Measurements from ENCODE around the gene CDK13.

CDK13 gene

DNA sequence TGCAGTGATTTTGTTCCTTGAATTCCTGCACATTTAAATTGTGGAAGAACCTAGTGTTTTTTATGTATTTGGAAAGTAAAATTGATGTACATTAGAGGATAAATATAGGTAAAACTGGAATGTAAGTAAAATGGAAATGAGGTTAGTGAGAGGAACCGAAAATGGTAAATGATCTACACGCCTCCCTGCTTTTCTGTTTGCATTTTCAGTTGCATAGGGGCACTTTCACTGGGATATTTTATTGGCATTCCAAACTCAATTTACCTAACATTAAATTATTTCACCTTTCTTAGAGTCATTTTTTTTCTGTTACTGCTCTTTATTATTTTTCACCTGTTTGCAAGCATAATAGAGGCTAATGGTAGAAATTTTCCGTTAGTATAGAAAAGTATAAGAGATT lies 8.0 kb downstream of the CDK13 start:
- no peak overlapping the region for H3K4me3 ChIP-seq (ENCODE audit: low read length)
- no peak for DNase-seq (ENCODE audit: low read depth)
- TF ChIP-seq, protein P1, sequence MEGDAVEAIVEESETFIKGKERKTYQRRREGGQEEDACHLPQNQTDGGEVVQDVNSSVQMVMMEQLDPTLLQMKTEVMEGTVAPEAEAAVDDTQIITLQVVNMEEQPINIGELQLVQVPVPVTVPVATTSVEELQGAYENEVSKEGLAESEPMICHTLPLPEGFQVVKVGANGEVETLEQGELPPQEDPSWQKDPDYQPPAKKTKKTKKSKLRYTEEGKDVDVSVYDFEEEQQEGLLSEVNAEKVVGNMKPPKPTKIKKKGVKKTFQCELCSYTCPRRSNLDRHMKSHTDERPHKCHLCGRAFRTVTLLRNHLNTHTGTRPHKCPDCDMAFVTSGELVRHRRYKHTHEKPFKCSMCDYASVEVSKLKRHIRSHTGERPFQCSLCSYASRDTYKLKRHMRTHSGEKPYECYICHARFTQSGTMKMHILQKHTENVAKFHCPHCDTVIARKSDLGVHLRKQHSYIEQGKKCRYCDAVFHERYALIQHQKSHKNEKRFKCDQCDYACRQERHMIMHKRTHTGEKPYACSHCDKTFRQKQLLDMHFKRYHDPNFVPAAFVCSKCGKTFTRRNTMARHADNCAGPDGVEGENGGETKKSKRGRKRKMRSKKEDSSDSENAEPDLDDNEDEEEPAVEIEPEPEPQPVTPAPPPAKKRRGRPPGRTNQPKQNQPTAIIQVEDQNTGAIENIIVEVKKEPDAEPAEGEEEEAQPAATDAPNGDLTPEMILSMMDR (conservative IDR thresholded peaks at IDR 0.05; ENCODE audit: low read depth, low read length): no peak

GRCh38 chr7:39967406-39968161 lies 17.5 kb downstream of the CDK13 start:
- no peak for DNase-seq (ENCODE audit: low read depth)
- H3K4me3 ChIP-seq (ENCODE audit: low read length): no peak overlapping the region
- TF ChIP-seq, protein P1 (conservative IDR thresholded peaks at IDR 0.05; ENCODE audit: low read depth, low read length): no peak

DNA sequence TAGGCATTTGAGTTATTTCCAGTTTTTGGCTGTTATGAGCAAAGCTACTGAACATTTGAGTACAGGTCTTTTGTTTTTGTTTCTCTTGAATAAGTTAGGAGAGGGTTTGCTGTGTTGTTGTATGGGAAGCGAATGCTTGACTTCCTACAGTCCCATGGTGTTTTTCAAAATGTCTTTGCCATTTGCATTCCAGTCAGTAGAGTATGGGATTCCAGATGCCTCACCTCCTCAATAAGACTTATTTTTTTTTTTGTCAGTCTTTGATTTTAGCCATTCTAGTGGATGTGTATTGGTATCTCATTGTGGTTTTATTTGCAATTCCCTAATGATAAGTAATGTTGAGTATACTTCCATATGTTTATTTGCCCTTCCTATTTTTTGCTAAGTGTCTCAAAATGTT lies 19.4 kb downstream of the CDK13 start:
- TF ChIP-seq, protein P1 (conservative IDR thresholded peaks at IDR 0.05; ENCODE audit: low read depth, low read length): no peak
- no peak overlapping the region for H3K4me3 ChIP-seq (ENCODE audit: low read length)
- DNase-seq (ENCODE audit: low read depth): no peak

- TF ChIP-seq, protein P1 (conservative IDR thresholded peaks at IDR 0.05; ENCODE audit: low read depth, low read length): no peak
- no peak for DNase-seq (ENCODE audit: low read depth)
- no peak overlapping the region for H3K4me3 ChIP-seq (ENCODE audit: low read length)
These were observed 21.9 kb downstream of the CDK13 start for GRCh38 chr7:39971924-39972323.

GRCh38 chr7:39973801-39974200 lies 23.7 kb downstream of the CDK13 start:
- TF ChIP-seq, protein P1 (conservative IDR thresholded peaks at IDR 0.05; ENCODE audit: low read depth, low read length): no peak
- no peak overlapping the region for H3K4me3 ChIP-seq (ENCODE audit: low read length)
- no peak for DNase-seq (ENCODE audit: low read depth)

DNA sequence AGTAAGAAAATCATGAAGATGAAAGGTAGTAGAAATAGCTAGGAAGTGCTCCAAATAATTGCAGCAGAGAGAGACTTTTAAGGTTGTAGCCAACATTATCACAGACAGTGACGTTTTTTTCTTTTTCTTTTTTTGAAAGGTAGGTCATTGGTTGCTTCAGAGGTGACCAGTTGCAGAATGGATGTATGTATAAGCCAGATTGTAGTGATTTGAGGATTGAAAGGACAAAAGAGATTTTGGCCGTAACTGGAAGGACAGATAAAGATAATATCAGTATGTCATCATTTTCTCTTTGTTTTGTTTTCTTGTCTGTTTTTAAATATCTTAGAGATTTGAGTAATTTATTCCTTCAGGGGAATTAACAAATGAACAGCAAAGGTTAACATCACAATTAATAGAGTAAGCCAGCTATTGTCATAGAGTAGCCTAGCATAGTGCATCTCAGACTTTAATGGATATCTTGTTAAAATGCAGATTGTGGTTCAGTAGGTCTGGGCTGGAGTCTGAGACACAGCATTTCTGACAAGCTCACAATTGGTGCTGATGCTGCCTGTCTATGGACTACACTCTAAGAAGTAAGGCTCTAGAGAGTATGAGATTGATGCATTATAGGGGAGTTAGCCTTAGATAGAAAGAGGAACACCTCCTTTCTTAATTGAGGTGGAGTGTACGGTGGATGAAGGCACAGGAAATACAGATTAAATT lies 28.3 kb downstream of the CDK13 start:
- DNase-seq (ENCODE audit: low read depth): no peak
- no peak overlapping the region for H3K4me3 ChIP-seq (ENCODE audit: low read length)
- TF ChIP-seq, protein P1 (conservative IDR thresholded peaks at IDR 0.05; ENCODE audit: low read depth, low read length): no peak

Data from retinal pigment epithelial cell (primary cell).